Suprapubic skin (tissue), 4 donors: Measurements from ENCODE around the gene DAB2. TPM values are rescaled to one million over a fixed set of nuclear protein-coding genes. Genes with fewer than 3 reads are reported as not detected.
"Not testable (repeated sequence)": the region's sequence is repeated elsewhere in the genome, so short reads cannot be mapped to it uniquely, and the experiment has no call there.

Experiments
- DNase-seq, 2 donors: peaks; one replicate each; pipeline ENCODE4 v3.0.0-alpha.2; 2019; ENCODE audit warnings: low spot score in 2 of 2
- H3K27ac ChIP-seq: fragments of 200-600 bp; sonication (generic); one replicate; pipeline ENCODE4 v1.5.1; 2019
- H3K27me3 ChIP-seq: fragments of 200-600 bp; sonication (generic); one replicate; pipeline ENCODE4 v1.5.1; 2019
- H3K36me3 ChIP-seq: fragments of 200-600 bp; sonication (generic); one replicate; pipeline ENCODE4 v1.5.1; 2019
- H3K4me1 ChIP-seq: fragments of 200-600 bp; sonication (generic); one replicate; pipeline ENCODE4 v1.5.1; 2019
- H3K4me3 ChIP-seq: fragments of 200-600 bp; sonication (generic); one replicate; pipeline ENCODE4 v1.5.1; 2019; ENCODE audit warnings: mild to moderate bottlenecking
- H3K9me3 ChIP-seq: fragments of 200-600 bp; sonication (generic); one replicate; pipeline ENCODE4 v1.5.1; 2019
- CTCF ChIP-seq, 2 donors: fragments of 200-600 bp in 1 of 2; fragments of 450-650 bp in 1 of 2; sonication (generic) in 1 of 2; IDR thresholded peaks; one replicate each; pipeline ENCODE4 v1.5.1; 2016 to 2019; ENCODE audit warnings: antibody characterized with exemption in 2 of 2, mild to moderate bottlenecking in 1 of 2, moderate library complexity in 1 of 2
- EP300 ChIP-seq: sonication (generic); formaldehyde crosslinking; IDR thresholded peaks from one replicate; pipeline ENCODE4 v1.6.1; 2017; ENCODE audit warnings: antibody characterized with exemption
- POLR2A ChIP-seq, 2 donors: fragments of 450-650 bp; IDR thresholded peaks; one replicate each; pipeline ENCODE4 v1.6.1; 2017; ENCODE audit warnings: antibody characterized with exemption in 2 of 2, mild to moderate bottlenecking in 2 of 2, moderate library complexity in 2 of 2
- POLR2AphosphoS5 ChIP-seq, 3 donors: sonication (generic); formaldehyde crosslinking; IDR thresholded peaks; one replicate each; pipeline ENCODE4 v1.6.1; 2017; ENCODE audit warnings: antibody characterized with exemption in 3 of 3
- WGBS: methylation state at CpG from one replicate; pipeline ENCODE4 v1.1.5; 2018; 5-methylcytosine and 5-hydroxymethylcytosine counted together
- total RNA-seq, 4 donors: library from RNA; depleted of rRNA; stranded (reverse); fragments of >200 nt; gene quantifications; one replicate each; pipeline ENCODE4 v1.1.0, GENCODE V29; 2016

DAB2 gene
- total RNA-seq, 4 donors from 2014 or later = 7.1 to 30.6 (median 11.7) TPM

- H3K36me3 ChIP-seq = no peaks in the 10 kb centered on the region
- no peak for DNase-seq
- H3K27me3 ChIP-seq = no peaks in the 10 kb centered on the region
- no peaks in the 10 kb centered on the region for H3K9me3 ChIP-seq
- no peak for TF ChIP-seq POLR2AphosphoS5 (IDR thresholded peaks at IDR 0.05)
- no peak for TF ChIP-seq POLR2A (IDR thresholded peaks at IDR 0.05)
- TF ChIP-seq EP300 = no peak
- TF ChIP-seq CTCF (IDR thresholded peaks at IDR 0.05) = no peak
- H3K27ac ChIP-seq = no peak overlapping the region
- 91% methylated on average over 4 of the region's 4 CpGs for WGBS
- H3K4me1 ChIP-seq = no peaks in the 10 kb centered on the region
- H3K4me3 ChIP-seq = no peak overlapping the region
Observed at GRCh38 chr5:39349484-39349883, 75.3 kb downstream of the DAB2 start.

- no peak for TF ChIP-seq CTCF (IDR thresholded peaks at IDR 0.05)
- TF ChIP-seq POLR2A (IDR thresholded peaks at IDR 0.05) = no peak
- TF ChIP-seq EP300 = no peak
- no peak for TF ChIP-seq POLR2AphosphoS5 (IDR thresholded peaks at IDR 0.05)
- DNase-seq = no peak
- no peaks in the 10 kb centered on the region for H3K27me3 ChIP-seq
- WGBS = 93% methylated on average over 1 of the region's 1 CpG
- no peak overlapping the region for H3K4me3 ChIP-seq
- H3K4me1 ChIP-seq = no peaks in the 10 kb centered on the region
- H3K36me3 ChIP-seq = no peaks in the 10 kb centered on the region
- no peak overlapping the region for H3K27ac ChIP-seq
- H3K9me3 ChIP-seq = no peaks in the 10 kb centered on the region
Observed at GRCh38 chr5:39342460-39342859, 82.3 kb downstream of the DAB2 start.

- 88% methylated on average over 1 of the region's 1 CpG for WGBS
- Histone ChIP-seq H3K4me3 (no peak overlapping the region), H3K9me3 (no peaks in the 10 kb centered on the region), H3K4me1 (no peaks in the 10 kb centered on the region), H3K36me3 (no peaks in the 10 kb centered on the region), H3K27ac (no peak overlapping the region), H3K27me3 (no peaks in the 10 kb centered on the region)
- no peak for DNase-seq
- no peak for TF ChIP-seq CTCF (IDR thresholded peaks at IDR 0.05)
- no peak for TF ChIP-seq POLR2AphosphoS5 (IDR thresholded peaks at IDR 0.05)
- TF ChIP-seq POLR2A (IDR thresholded peaks at IDR 0.05) = no peak
Observed at GRCh38 chr5:39341896-39342295, 82.9 kb downstream of the DAB2 start.

- DNase-seq = no peak
- no peak overlapping the region for H3K4me3 ChIP-seq
- no peaks in the 10 kb centered on the region for H3K4me1 ChIP-seq
- no peaks in the 10 kb centered on the region for H3K36me3 ChIP-seq
- no peaks in the 10 kb centered on the region for H3K27me3 ChIP-seq
- WGBS = 50% methylated on average over 1 of the region's 1 CpG
- TF ChIP-seq POLR2AphosphoS5 (IDR thresholded peaks at IDR 0.05) = no peak
- TF ChIP-seq EP300 = no peak
- TF ChIP-seq CTCF (IDR thresholded peaks at IDR 0.05) = no peak
- no peak for TF ChIP-seq POLR2A (IDR thresholded peaks at IDR 0.05)
- no peak overlapping the region for H3K27ac ChIP-seq
- H3K9me3 ChIP-seq = no peaks in the 10 kb centered on the region
Observed at GRCh38 chr5:39340506-39340905, 84.3 kb downstream of the DAB2 start.

- Histone ChIP-seq H3K9me3 (no peaks in the 10 kb centered on the region), H3K27ac (no peak overlapping the region), H3K36me3 (no peaks in the 10 kb centered on the region), H3K4me3 (no peak overlapping the region), H3K27me3 (no peaks in the 10 kb centered on the region), H3K4me1 (no peaks in the 10 kb centered on the region)
- WGBS = 40% methylated on average over 1 of the region's 1 CpG
- DNase-seq = no peak
- no peak for TF ChIP-seq POLR2AphosphoS5 (IDR thresholded peaks at IDR 0.05)
- no peak for TF ChIP-seq EP300
- TF ChIP-seq POLR2A (IDR thresholded peaks at IDR 0.05) = no peak
- TF ChIP-seq CTCF (IDR thresholded peaks at IDR 0.05) = no peak
Observed at GRCh38 chr5:39337252-39337915, 87.4 kb downstream of the DAB2 start.

GRCh38 chr5:39334296-39334695, 90.5 kb downstream of the DAB2 start:
- WGBS = 40% methylated on average over 2 of the region's 27 CpGs
- H3K4me1 ChIP-seq, H3K9me3 ChIP-seq, H3K4me3 ChIP-seq, H3K27ac ChIP-seq, H3K27me3 ChIP-seq, DNase-seq, H3K36me3 ChIP-seq: not testable (repeated sequence)
